GM18502 (cell line): ENCODE data around the gene MAB21L2.
"Not testable (repeated sequence)": the region's sequence is repeated elsewhere in the genome, so short reads cannot be mapped to it uniquely, and the experiment has no call there.

Experiments
- ATAC-seq: cut with Tn5 transposase; IDR thresholded peaks from one replicate; pipeline ENCODE4 v1.9.1; 2021; ENCODE audit warnings: mild to moderate bottlenecking; ENCODE audit not compliant: unreplicated experiment, poor library complexity

Gene MAB21L2

DNA sequence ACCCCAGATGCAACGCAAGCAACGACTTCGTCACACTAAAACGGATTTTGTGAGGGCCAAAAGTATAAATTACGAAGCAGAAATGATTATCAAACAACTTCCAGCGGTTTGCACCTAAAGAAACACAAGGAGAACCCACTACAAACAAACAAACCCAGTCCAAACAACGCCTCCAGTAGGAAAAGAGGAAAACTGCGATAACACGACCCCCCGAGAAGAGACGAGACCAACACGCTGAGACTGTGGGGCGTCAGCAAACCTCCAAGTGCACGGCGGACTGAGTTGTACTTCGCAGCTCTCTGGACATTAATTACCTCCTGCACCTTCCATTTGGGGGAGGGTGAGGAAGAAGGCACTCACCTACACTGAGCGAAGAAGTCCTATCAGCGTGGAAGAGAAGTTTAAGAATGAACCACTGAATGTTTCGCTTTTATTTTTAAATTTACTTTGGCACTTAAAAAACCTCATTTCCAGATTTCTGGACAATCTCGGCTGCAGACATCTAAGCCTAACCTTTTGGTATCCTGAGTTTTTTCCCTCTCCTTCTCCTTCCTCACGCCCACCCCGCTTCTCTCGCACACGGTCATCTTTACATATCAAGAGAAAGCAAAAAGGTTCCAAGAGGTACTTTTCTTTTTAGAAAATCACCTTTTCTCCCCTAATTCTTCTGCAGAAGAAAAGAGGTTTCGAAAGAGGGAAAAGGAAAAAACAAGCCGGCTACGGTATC lies at the start of gene MAB21L2:
MAB21L2 (plus strand) TSS at position 6 of the 727 bp plus-strand sequence. CDS start 879 bp downstream, outside the sequence.
- no peak for ATAC-seq

DNA sequence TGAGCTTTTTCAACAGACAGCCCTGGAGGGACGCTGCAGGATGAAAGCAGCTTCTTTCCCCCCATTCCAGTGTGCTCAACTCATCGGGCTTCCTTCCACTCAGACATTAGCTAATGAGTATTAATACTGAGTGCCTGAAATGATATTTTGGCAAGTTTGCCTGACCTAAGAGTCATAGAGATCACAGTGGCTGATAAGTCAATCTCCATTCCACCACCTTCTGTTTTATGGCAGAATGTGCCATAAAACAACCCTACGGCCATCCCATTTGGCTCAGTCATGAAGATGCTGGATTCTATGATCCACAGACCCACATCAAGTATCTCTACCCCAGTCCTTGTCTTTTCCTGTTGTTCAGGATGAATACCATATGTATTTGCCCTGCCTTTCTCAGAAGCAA lies 48.3 kb upstream of the MAB21L2 start:
- no peak for ATAC-seq

- no peak for ATAC-seq
Measured at GRCh38 chr4:150534818-150535217, 47.1 kb upstream of the MAB21L2 start.

- not testable (repeated sequence) for ATAC-seq
Measured at GRCh38 chr4:150537911-150538310, 44.0 kb upstream of the MAB21L2 start.

DNA sequence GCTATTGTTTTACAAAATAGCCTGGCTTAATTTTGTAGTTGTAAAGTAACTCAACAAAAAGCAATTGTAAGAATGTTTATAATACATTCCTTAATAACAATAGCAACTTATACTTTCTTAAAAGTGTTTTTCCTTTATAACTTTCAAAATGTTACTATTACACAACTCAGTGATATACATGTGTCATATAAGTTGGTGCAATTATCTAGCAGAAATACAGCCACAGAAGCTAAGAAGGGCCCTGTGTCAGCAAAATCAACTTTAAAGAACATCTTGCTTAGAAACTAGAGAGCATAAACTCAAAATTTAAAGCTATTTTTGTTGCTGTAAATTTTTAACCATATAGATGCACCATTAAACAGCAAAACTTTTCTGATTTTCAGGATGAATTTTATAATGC lies 41.4 kb upstream of the MAB21L2 start:
- no peak for ATAC-seq

GRCh38 chr4:150540959-150541360 lies 41.0 kb upstream of the MAB21L2 start:
- no peak for ATAC-seq

- ATAC-seq: no peak
Measured at GRCh38 chr4:150541681-150542080, 40.3 kb upstream of the MAB21L2 start.

DNA sequence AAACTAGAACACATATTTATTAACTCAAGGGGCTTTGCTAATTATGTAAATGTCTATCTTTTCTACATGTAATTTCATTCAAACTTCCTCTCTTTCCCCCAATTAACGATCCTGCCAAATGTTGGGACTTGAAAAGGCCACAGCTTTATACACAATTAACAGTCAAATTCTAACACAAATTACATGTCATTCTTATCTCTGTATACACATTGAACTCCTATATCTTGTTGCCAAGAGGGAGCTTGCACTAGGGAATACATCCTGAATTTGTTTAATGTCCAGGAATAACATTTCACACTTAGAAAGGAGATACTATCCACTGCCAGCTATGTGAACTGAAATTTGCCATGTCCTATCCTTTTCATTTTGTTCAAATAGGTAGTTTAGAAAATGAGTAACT lies 38.9 kb upstream of the MAB21L2 start:
- ATAC-seq: no peak

DNA sequence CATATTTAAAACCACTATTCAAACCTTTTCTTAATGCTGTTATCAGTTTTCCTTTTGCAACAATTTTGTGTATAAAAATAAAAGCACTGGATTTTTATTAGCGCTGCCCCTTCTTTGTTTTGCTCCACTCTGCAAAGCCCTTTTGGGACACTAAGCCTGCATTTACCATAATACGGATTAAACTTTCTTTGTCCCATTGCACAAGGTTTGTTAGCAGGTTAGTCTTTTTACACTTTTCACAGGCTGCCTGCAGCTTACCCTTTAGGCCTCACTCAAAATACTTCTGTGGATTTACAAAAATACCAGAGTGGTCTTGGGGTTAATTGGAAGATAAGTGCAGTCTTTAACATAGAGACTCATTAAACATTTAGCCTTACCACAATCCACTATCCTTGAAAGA lies 35.7 kb upstream of the MAB21L2 start:
- no peak for ATAC-seq

DNA sequence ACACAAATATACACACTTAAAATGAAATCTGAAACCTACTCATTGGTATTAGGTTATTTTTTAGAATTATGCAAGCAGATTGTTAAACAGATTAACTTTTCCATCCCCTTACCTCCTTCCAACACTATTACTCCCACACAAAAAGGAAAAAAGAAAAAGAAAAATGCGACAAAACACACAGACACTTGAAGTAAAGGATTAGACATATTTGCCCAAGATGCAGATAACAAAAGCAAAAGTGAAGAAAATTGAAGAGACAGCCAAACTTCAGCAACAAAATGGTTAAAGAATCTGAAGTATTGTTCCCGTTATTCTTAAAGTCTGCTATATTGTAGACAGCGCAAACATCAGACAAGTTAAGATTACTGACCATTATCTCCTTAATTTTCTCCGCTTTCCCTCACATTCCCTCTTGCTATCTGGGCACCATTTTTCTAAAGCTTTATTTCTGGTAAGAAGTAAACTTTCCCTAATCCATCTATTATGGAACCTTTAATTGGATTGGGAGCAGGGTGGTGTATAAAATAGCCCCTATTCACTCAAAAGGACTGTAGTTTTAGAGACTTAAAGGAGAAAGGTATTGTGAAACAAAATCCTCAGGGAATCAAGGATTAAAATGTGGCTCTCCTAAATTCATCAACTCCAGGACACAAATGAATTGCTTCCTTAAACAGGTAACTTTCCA lies 34.7 kb upstream of the MAB21L2 start:
- no peak for ATAC-seq

GRCh38 chr4:150557811-150558210 lies 24.1 kb upstream of the MAB21L2 start:
- ATAC-seq: not testable (repeated sequence)

DNA sequence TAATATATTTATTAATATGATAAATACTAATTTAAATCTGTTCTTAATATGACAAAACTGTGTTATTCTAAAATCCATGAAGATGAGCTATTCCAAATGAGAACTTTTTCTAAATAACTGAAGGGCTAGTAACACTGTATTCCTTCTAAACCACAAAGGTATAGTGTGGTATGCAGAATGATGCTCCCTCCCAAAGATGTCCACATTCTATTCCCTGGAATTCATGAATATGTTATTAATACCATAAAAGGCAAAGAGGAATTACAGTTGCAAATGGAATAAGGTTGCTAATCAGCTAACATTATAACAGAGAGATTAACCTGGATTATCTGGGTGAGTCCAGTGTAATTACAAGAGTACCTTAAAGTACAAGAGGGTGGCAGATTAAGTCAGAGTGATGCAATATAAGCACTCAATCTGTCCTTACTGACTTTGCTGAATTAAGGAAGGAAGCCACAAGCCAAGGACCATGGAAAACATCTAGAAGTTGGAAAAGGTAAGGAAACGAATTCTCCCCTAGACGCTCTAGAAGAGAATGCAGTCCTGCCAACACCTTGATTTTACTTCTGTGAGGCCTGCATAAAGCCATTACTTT lies 20.7 kb upstream of the MAB21L2 start:
- no peak for ATAC-seq

GRCh38 chr4:150562250-150562649 lies 19.7 kb upstream of the MAB21L2 start:
- ATAC-seq: no peak

DNA sequence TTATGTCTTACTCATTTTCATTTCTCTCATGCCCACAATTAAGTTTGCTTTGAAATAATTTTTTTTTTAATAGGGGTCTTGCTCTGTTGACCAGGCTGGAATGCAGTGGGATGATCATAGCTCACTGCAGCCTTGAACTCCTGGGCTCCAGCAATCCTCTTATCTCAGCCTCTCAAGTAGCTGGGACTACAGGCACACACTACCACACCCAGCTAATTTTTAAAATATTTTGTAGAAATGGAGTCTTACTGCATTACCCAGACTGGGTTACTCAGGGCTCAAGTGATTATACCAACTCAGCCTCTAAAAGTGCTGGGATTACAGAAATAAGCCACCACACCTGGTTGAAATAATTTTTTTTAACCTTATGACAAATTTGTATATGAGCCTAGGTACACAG lies 19.2 kb upstream of the MAB21L2 start:
- no peak for ATAC-seq

GRCh38 chr4:150564967-150565366 lies 17.0 kb upstream of the MAB21L2 start:
- not testable (repeated sequence) for ATAC-seq

- no peak for ATAC-seq
Measured at GRCh38 chr4:150567070-150567469, 14.9 kb upstream of the MAB21L2 start.

DNA sequence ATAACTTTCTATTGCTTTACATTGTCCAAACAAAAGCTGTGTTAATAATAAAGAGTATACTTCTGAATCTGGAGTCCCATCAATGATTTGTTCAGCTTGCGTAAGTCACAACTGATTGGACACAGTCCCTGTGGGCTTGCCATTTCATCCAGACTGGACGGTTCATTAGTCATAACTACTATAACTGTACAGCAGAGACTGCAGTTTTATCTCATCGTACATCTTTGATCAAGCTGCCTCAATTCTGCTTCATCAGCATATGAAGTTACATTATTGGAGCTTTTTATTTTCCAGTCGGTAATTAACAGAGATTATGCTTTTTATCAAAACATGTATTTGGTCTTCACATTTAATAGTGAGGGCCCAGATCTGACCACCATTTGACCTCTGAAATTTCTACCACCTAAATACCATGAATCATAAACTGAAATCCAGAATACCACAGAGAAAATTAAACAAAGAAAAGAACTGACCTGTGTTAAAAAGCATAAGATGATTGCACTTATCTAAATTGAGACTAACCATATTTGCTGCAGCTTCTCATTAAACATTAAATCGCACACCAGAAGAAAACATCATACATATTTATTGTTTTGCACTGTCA lies 12.5 kb upstream of the MAB21L2 start:
- ATAC-seq: no peak

DNA sequence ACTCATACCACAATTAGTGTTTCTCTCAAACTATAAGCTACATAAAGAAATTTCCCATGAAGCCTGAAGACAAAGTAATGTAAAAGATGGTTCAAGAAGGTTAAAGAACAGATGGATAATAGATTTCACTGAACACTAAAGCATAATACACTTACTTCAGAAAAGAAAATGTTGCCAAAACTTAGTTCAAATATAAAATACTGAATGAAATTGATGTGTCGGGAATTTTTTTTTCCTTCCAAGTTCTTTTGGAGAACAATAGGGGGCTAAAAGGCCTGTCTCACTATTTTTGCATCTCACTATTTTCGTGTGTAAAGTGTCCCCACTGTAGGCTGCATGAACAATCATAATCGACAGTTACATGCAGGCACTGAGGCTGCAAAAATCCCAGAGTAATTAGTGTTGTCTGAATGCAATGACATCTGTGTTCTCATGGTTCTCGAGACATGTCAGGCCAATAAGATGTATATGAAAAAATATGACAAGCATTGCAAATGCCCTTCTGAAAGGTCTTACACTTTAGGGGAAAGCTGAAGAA lies 11.9 kb upstream of the MAB21L2 start:
- no peak for ATAC-seq

GRCh38 chr4:150570862-150571261 lies 11.1 kb upstream of the MAB21L2 start:
- ATAC-seq: no peak

DNA sequence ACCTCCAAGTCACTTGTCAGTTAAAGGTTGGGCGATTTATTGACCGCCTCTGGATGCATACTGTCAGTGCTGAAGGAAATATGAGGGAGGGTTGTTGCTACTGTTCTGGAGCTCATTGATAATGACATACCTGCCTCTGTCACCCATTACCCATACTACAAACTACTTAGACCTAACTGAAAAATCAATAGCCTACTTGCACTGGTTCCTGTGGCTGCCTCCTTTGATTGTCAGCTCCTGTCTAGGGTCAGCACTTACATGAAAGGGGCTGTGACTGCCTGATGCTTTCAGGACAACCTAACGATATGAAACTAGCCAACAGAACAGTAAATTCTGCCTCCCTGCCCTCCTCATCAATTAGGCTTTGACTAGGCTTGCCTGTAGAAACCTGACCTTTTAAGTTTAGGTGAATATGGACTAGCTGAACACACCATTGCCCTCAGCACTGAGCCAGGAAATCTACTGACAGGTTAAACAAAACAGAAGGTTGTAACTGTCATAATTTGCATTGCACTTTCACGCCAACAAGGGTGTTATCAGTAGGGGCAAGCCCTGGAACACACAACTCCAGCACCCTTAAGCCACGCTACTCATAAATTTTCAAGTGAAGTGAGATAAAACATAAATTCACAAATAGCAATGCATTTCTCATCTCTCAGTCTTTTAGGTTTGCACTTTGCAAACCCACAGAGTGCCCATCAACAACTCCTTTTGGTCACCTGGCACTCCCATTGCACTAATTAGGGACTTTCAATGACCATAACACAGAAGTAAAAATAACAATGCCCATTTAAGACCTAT lies 9.0 kb upstream of the MAB21L2 start:
- ATAC-seq: no peak
